Astrocyte (in vitro differentiated cells and primary cell): ENCODE results near the gene TRAPPC3. TPM values are rescaled to one million over a fixed set of nuclear protein-coding genes. Genes with fewer than 3 reads are reported as not detected.

Source experiments
- DNase-seq: peaks from one replicate; pipeline ENCODE4 v3.0.0-alpha.2; 2010; ENCODE audit warnings: low read depth
- FAIRE-seq: peaks from 2 replicates; lab custom pipeline; 2011; peaks lifted over from hg19 to GRCh38; lab: Jason Lieb, UNC
- H2AFZ ChIP-seq: 2 replicates; pipeline ENCODE4 v1.6.0; 2012; ENCODE audit warnings: low read depth, low read length, inconsistent platforms
- H3K27ac ChIP-seq: 2 replicates; pipeline ENCODE4 v1.5.1; 2011; ENCODE audit warnings: low read depth, low read length, inconsistent platforms
- H3K27me3 ChIP-seq: 2 replicates; pipeline ENCODE4 v1.6.0; 2011; ENCODE audit warnings: low read length, inconsistent platforms; ENCODE audit not compliant: insufficient read depth
- H3K36me3 ChIP-seq: 2 replicates; pipeline ENCODE4 v1.5.1; 2011; ENCODE audit warnings: low read length, inconsistent platforms; ENCODE audit not compliant: insufficient read depth
- H3K4me1 ChIP-seq: 2 replicates; pipeline ENCODE4 v1.5.1; 2011; ENCODE audit warnings: low read length, inconsistent platforms; ENCODE audit not compliant: insufficient read depth
- H3K4me2 ChIP-seq: 2 replicates; pipeline ENCODE4 v1.6.0; 2012; ENCODE audit warnings: low read length, inconsistent platforms
- H3K4me3 ChIP-seq: 2 replicates; pipeline ENCODE4 v1.5.1; 2011; ENCODE audit warnings: low read depth, mild to moderate bottlenecking, low read length, inconsistent platforms; ENCODE audit not compliant: insufficient read depth
- H3K79me2 ChIP-seq: 2 replicates; pipeline ENCODE4 v1.6.0; 2012; ENCODE audit warnings: mild to moderate bottlenecking, low read length, inconsistent platforms; ENCODE audit not compliant: insufficient read depth
- H3K9ac ChIP-seq: 2 replicates; pipeline ENCODE4 v1.6.0; 2012; ENCODE audit warnings: mild to moderate bottlenecking, low read length, inconsistent platforms
- H3K9me3 ChIP-seq: 2 replicates; pipeline ENCODE4 v1.5.1; 2012; ENCODE audit warnings: low read depth, mild to moderate bottlenecking, low read length, inconsistent platforms; ENCODE audit not compliant: insufficient read depth
- H4K20me1 ChIP-seq: 2 replicates; pipeline ENCODE4 v1.6.0; 2012; ENCODE audit warnings: low read length, inconsistent platforms; ENCODE audit not compliant: insufficient read depth
- H3K27ac Mint-ChIP-seq: one replicate; pipeline ENCODE4 v1.8.0; 2021; ENCODE audit warnings: mild to moderate bottlenecking, mixed read lengths; ENCODE audit not compliant: unreplicated experiment
- H3K27me3 Mint-ChIP-seq: one replicate; pipeline ENCODE4 v1.8.0; 2021; ENCODE audit warnings: low read depth, mixed read lengths; ENCODE audit not compliant: unreplicated experiment
- H3K36me3 Mint-ChIP-seq: one replicate; pipeline ENCODE4 v1.8.0; 2021; ENCODE audit warnings: low read depth, mixed read lengths; ENCODE audit not compliant: unreplicated experiment
- H3K4me1 Mint-ChIP-seq: one replicate; pipeline ENCODE4 v1.8.0; 2021; ENCODE audit warnings: low read depth, mixed read lengths; ENCODE audit not compliant: unreplicated experiment
- H3K4me3 Mint-ChIP-seq: one replicate; pipeline ENCODE4 v1.8.0; 2021; ENCODE audit warnings: mild to moderate bottlenecking, moderate library complexity, mixed read lengths; ENCODE audit not compliant: unreplicated experiment
- H3K9me3 Mint-ChIP-seq: one replicate; pipeline ENCODE4 v1.8.0; 2021; ENCODE audit warnings: mild to moderate bottlenecking, mixed read lengths; ENCODE audit not compliant: unreplicated experiment
- EZH2 ChIP-seq: IDR thresholded peaks from 2 replicates; pipeline ENCODE4 v1.6.1; 2012; ENCODE audit warnings: mild to moderate bottlenecking, low read length, inconsistent platforms; ENCODE audit not compliant: insufficient read depth
- total RNA-seq: library from RNA; stranded (reverse); gene quantifications from 2 replicates; pipeline ENCODE4 v1.2.1, GENCODE V29; 2021
- TF ChIP-seq, protein P1 (sequence below): IDR thresholded peaks from 2 replicates; pipeline ENCODE4 v1.5.1; 2011; ENCODE audit warnings: low read depth, mild to moderate bottlenecking, inconsistent platforms, low read length, moderate library complexity; ENCODE audit not compliant: insufficient read depth

Gene TRAPPC3
- total RNA-seq, 1 donor from 2014 or later: 87.1 TPM

DNA sequence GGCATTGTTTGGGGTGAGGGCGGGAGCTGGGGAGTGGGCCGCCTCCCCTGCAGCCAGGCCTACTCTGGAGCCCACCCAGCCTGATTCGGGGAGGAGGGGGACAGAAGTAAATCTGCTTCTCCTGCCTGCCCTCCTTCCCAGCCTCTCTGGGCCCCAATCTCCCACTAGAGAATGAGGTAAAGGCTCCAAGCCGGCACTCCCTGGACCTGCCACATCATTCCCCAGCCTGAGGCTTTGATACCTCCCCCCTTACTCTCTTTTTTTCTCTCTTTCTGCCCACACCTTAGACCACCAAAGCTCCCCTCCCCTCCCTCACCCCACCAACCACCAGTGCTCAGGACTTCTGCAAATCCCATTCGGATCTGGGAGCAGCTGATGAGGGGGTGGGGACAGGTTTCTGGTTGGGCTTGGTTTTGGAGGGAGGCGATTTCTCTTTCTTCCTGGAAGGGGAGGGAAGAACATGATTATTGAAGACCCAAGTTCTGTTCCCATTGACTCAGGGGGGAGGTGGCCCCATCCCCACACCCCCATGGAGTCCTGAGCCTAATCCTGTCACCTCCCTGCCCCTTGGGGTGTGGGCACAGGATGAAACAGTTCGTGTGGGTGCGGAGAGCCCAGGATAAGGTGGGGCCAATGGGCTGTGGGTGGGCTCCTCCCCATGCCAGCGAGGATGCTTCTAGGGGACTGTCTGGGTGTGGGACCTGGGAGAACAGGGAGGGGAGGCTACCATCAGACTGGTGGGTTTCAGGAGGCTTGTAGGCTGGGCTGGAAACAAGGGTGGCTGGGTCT is 8.0 kb upstream of the TRAPPC3 start:
- peaks cover 51% of the 10 kb centered on the region for H3K4me1 ChIP-seq
- H4K20me1 ChIP-seq: peaks cover 56% of the 10 kb centered on the region
- Mint-ChIP-seq H3K27ac (peak overlapping the region; percentile 82), H3K4me1 (peaks cover 44% of the 10 kb centered on the region), H3K9me3 (peaks cover 4% of the 10 kb centered on the region), H3K36me3 (peaks cover 9% of the 10 kb centered on the region), H3K4me3 (peak overlapping the region; percentile 95), H3K27me3 (no peaks in the 10 kb centered on the region)
- peaks cover 15% of the 10 kb centered on the region for H3K36me3 ChIP-seq
- DNase-seq (no peak), FAIRE-seq (no peak)
- no peaks in the 10 kb centered on the region for H3K9me3 ChIP-seq
- no peaks in the 10 kb centered on the region for H3K27me3 ChIP-seq
- no peak overlapping the region for H2AFZ ChIP-seq
- TF ChIP-seq, protein P1, sequence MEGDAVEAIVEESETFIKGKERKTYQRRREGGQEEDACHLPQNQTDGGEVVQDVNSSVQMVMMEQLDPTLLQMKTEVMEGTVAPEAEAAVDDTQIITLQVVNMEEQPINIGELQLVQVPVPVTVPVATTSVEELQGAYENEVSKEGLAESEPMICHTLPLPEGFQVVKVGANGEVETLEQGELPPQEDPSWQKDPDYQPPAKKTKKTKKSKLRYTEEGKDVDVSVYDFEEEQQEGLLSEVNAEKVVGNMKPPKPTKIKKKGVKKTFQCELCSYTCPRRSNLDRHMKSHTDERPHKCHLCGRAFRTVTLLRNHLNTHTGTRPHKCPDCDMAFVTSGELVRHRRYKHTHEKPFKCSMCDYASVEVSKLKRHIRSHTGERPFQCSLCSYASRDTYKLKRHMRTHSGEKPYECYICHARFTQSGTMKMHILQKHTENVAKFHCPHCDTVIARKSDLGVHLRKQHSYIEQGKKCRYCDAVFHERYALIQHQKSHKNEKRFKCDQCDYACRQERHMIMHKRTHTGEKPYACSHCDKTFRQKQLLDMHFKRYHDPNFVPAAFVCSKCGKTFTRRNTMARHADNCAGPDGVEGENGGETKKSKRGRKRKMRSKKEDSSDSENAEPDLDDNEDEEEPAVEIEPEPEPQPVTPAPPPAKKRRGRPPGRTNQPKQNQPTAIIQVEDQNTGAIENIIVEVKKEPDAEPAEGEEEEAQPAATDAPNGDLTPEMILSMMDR: no peak
- TF ChIP-seq EZH2: no peak
- H3K79me2 ChIP-seq: peaks cover 72% of the 10 kb centered on the region
- H3K4me3 ChIP-seq: peak overlapping the region; percentile 91
- H3K9ac ChIP-seq: peak overlapping the region; percentile 90
- H3K27ac ChIP-seq: peak overlapping the region; percentile 94
- H3K4me2 ChIP-seq: peak overlapping the region; percentile 97

DNA sequence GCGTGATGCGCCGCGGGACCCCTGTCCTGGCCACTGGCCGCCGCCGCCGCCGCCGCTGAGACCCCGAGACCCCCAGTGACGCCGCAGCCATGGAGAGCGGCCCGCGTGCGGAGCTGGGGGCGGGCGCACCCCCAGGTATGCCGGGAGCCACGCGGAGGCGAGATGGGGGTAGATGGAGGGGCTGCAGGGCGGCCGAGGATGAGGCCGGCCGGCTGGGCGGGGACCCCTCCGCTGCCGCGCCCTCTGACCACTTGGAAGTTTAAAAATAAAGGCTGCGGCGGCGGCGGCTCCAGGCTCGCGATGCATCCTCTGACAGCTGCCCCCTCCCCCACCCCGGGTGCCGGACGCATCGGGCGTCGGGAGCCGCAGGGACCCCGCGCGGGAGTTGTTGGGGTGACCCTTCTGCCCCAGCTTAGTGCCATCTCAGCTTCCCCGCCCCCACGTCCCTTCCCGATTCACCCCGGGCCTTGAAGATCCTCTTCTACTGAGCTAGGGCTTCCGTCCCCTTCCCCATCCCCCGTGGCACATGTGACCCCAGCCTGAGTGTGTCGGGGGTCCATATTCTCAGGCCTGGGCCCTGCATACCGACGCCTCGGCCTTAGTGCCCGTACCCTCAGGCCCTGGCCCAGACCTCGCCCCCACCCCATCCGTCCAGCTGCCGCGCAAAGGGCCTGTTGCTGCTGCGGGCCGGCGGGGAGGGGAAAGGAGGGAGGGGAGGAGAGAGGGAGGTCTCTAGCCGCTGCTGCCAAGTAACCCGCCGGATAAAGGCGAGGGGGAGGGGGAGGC is 7.2 kb upstream of the TRAPPC3 start:
- no peak for FAIRE-seq
- no peak overlapping the region for H2AFZ ChIP-seq
- peak overlapping the region; percentile 94 for H3K27ac ChIP-seq
- TF ChIP-seq, protein P1: no peak
- no peak for TF ChIP-seq EZH2
- H3K36me3 ChIP-seq: peaks cover 13% of the 10 kb centered on the region
- peak overlapping the region; percentile 97 for H3K4me2 ChIP-seq
- peak overlapping the region; percentile 95 for H3K4me3 Mint-ChIP-seq
- no peaks in the 10 kb centered on the region for H3K27me3 ChIP-seq
- peaks cover 9% of the 10 kb centered on the region for H3K36me3 Mint-ChIP-seq
- peaks cover 42% of the 10 kb centered on the region for H3K4me1 Mint-ChIP-seq
- H3K9me3 Mint-ChIP-seq: peaks cover 4% of the 10 kb centered on the region
- H3K9ac ChIP-seq: peak overlapping the region; percentile 90
- H3K27ac Mint-ChIP-seq: peak overlapping the region; percentile 47
- no peaks in the 10 kb centered on the region for H3K27me3 Mint-ChIP-seq
- H3K4me1 ChIP-seq: peaks cover 49% of the 10 kb centered on the region
- DNase-seq: no peak
- peaks cover 48% of the 10 kb centered on the region for H4K20me1 ChIP-seq
- H3K79me2 ChIP-seq: peaks cover 64% of the 10 kb centered on the region
- peak overlapping the region; percentile 91 for H3K4me3 ChIP-seq
- H3K9me3 ChIP-seq: no peaks in the 10 kb centered on the region
